Nephron progenitor cell (in vitro differentiated cells): ENCODE data around the gene IGFBP5.

Experiments used
- DNase-seq: peaks from one replicate; pipeline ENCODE4 v3.0.0; 2021
- H3K27ac Mint-ChIP-seq: 2 replicates; pipeline ENCODE4 v1.8.0; 2021; ENCODE audit warnings: mild to moderate bottlenecking, moderate library complexity, mixed read lengths
- H3K27me3 Mint-ChIP-seq: 2 replicates; pipeline ENCODE4 v1.8.0; 2021; ENCODE audit warnings: mild to moderate bottlenecking, low read depth, mixed read lengths; ENCODE audit not compliant: poor library complexity
- H3K36me3 Mint-ChIP-seq: 2 replicates; pipeline ENCODE4 v1.8.0; 2021; ENCODE audit warnings: low read depth, mixed read lengths
- H3K4me1 Mint-ChIP-seq: 2 replicates; pipeline ENCODE4 v1.8.0; 2021; ENCODE audit warnings: mixed read lengths
- H3K4me3 Mint-ChIP-seq: 2 replicates; pipeline ENCODE4 v1.8.0; 2021; ENCODE audit warnings: mild to moderate bottlenecking, moderate library complexity, mixed read lengths
- H3K9me3 Mint-ChIP-seq: 2 replicates; pipeline ENCODE4 v1.8.0; 2021; ENCODE audit warnings: mild to moderate bottlenecking, moderate library complexity, mixed read lengths
- TF ChIP-seq, protein P1 (sequence below): fragments of 200-600 bp; sonication (generic); IDR thresholded peaks from 2 replicates; pipeline ENCODE4 v1.5.0; 2021; ENCODE audit warnings: antibody characterized with exemption

The IGFBP5 gene

DNA sequence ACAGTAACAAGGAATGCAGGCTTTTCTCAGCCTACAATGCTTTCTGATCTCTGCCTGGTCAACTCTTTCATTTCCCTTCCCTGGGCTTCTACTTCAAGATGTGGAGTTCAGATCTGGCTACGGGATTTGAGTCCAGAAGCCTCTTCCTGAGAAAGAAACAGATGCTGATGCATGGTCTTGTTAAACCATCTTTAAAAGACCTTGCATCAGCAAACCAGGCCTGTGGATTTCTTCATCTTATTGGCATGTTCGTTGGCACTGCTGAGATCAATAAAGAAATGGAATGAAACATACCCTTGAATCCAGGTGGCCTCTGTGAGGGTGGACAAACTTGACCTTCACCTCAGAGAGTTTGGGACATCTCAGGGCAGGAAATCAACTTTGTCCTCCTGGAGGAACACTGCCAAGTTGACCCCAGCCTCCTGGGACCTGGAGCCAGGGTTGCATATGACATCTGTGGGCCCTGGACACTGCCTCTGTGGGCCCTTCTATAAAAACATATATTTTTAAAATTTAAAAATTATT lies 40.8 kb downstream of the IGFBP5 start:
- peak overlapping the region; percentile 36 for H3K27ac Mint-ChIP-seq
- peaks cover 58% of the 10 kb centered on the region for H3K36me3 Mint-ChIP-seq
- peaks cover 73% of the 10 kb centered on the region for H3K4me1 Mint-ChIP-seq
- TF ChIP-seq, protein P1, sequence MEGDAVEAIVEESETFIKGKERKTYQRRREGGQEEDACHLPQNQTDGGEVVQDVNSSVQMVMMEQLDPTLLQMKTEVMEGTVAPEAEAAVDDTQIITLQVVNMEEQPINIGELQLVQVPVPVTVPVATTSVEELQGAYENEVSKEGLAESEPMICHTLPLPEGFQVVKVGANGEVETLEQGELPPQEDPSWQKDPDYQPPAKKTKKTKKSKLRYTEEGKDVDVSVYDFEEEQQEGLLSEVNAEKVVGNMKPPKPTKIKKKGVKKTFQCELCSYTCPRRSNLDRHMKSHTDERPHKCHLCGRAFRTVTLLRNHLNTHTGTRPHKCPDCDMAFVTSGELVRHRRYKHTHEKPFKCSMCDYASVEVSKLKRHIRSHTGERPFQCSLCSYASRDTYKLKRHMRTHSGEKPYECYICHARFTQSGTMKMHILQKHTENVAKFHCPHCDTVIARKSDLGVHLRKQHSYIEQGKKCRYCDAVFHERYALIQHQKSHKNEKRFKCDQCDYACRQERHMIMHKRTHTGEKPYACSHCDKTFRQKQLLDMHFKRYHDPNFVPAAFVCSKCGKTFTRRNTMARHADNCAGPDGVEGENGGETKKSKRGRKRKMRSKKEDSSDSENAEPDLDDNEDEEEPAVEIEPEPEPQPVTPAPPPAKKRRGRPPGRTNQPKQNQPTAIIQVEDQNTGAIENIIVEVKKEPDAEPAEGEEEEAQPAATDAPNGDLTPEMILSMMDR = no peak
- H3K4me3 Mint-ChIP-seq = no peak overlapping the region
- H3K27me3 Mint-ChIP-seq = no peaks in the 10 kb centered on the region
- no peak for DNase-seq
- no peaks in the 10 kb centered on the region for H3K9me3 Mint-ChIP-seq

DNA sequence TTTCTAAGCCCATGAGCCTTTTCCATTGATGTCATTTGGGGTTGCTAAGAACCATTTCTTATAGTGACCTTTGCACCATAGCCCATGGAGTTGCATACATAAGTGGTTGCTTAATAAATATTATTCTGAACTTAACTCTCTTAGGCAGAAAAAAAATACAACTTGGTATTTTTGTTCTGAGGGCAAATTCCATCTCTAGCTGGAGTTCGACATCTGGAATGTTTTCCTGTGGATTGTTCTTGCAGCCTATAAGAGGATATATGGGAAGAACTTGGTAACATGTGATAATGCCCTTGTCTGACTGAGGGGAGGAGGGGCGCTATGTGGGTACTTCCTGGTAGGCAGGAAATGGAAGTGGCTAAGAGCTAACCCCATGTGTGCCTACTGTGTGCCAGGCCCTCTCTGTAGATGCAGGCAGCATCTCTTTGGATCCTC lies 41.4 kb downstream of the IGFBP5 start:
- TF ChIP-seq, protein P1 = no peak
- Mint-ChIP-seq H3K36me3 (peaks cover 57% of the 10 kb centered on the region), H3K4me3 (no peak overlapping the region), H3K4me1 (peaks cover 73% of the 10 kb centered on the region), H3K27me3 (no peaks in the 10 kb centered on the region), H3K9me3 (no peaks in the 10 kb centered on the region), H3K27ac (no peak overlapping the region)
- DNase-seq = no peak

DNA sequence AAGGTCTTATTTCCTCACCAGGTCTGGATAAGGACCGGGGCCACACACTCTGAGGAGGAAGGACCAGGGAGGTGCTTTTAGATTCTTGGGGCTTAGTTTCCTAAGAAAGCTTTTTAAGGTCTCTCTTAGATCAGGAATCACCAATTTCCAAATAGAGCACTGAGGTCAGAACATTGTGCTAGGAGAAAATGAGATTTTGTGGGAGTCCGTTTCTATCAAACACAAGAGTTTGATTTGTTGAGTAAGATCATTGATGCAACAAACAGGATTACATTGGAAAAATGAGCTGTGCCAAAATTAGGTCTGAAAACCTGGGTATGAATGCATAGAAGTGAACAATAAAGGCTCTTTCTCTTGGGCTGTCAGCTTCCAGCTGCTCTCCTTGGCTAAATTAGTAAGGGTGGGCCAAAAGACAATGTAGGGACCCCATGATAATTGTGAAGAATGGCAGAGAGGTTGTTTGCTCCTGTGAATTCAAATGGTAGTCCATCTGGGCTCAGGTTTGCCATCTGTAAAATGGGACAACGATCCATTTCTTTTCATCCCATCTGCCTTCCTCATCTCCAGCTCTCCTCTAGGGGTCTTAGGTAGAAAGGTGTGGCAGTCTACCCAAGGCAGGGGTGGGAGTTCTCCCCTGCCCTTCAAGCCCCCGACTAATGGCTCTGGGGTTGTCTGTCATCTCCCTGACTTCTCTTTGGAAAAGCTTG lies 42.1 kb downstream of the IGFBP5 start:
- Mint-ChIP-seq H3K4me1 (peaks cover 68% of the 10 kb centered on the region), H3K27ac (peak overlapping the region; percentile 46), H3K36me3 (peaks cover 55% of the 10 kb centered on the region), H3K9me3 (no peaks in the 10 kb centered on the region), H3K27me3 (no peaks in the 10 kb centered on the region), H3K4me3 (no peak overlapping the region)
- TF ChIP-seq, protein P1 = no peak
- no peak for DNase-seq

DNA sequence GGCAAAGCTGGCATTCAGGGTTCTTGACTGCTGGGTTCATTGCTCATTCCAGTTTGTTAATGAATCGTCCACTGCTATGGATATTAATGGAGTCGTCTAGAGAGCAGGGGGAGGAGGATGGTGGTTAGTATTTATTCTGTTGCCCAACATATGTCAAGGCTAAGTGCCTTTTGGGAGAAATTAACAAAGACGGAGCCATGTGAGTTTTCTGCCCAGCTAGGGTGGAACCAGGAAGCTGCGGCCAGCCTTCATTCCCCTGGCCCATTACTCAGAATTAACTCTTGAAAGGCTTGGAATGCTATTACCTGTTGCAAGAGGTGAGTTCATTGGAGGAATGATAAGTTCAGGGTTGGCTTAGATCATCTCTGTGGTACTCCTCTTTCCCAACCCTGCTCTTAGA lies 42.8 kb downstream of the IGFBP5 start:
- H3K27me3 Mint-ChIP-seq = no peaks in the 10 kb centered on the region
- H3K27ac Mint-ChIP-seq = peak overlapping the region; percentile 46
- H3K9me3 Mint-ChIP-seq = no peaks in the 10 kb centered on the region
- peaks cover 68% of the 10 kb centered on the region for H3K4me1 Mint-ChIP-seq
- no peak for DNase-seq
- TF ChIP-seq, protein P1 = no peak
- peaks cover 56% of the 10 kb centered on the region for H3K36me3 Mint-ChIP-seq
- H3K4me3 Mint-ChIP-seq = no peak overlapping the region

DNA sequence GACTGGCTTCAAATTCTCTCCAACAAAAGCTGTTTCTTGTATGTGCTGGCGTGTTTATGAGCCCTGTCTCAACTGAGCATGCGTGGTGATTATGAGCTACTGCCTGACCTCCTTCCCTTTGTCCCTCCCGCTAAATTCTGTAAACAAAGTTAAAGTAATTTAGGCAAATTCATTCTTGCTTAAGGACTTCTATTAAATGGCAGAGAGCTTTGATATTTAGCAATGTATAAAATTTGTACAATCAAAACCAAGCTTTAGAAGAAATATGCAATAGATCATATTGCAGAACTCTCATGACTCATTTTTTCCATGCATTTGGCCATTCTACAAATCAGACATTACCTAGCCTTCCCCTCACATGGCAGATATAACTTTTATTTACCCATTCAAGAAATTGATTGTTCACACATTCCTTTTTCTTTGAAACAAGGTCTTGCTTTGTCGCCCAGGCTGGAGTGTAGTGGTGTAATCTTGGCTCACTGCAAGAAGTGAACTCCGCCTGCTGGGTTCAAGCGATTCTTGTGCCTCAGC lies 43.9 kb downstream of the IGFBP5 start:
- H3K36me3 Mint-ChIP-seq = peaks cover 54% of the 10 kb centered on the region
- peaks cover 2% of the 10 kb centered on the region for H3K9me3 Mint-ChIP-seq
- TF ChIP-seq, protein P1 = no peak
- peak overlapping the region; percentile 34 for H3K27ac Mint-ChIP-seq
- no peak overlapping the region for H3K4me3 Mint-ChIP-seq
- H3K27me3 Mint-ChIP-seq = no peaks in the 10 kb centered on the region
- no peak for DNase-seq
- peaks cover 60% of the 10 kb centered on the region for H3K4me1 Mint-ChIP-seq
